Omental fat pad (tissue), 4 donors: Measurements from ENCODE around the gene TCF7L2. TPM values are rescaled to one million over a fixed set of nuclear protein-coding genes. Genes with fewer than 3 reads are reported as not detected.
"Not testable (repeated sequence)": the region's sequence is repeated elsewhere in the genome, so short reads cannot be mapped to it uniquely, and the experiment has no call there.

ENCODE experiments used
- ATAC-seq: fragments of 150-250 bp; one replicate; pipeline ENCODE4 v1.9.1; 2016; ENCODE audit warnings: mild to moderate bottlenecking, moderate library complexity; ENCODE audit not compliant: low FRiP score
- DNase-seq: peaks from one replicate; pipeline ENCODE4 v3.0.0-alpha.2; 2019; ENCODE audit warnings: low spot score
- total RNA-seq, 4 donors: library from RNA; depleted of rRNA; stranded (reverse); fragments of >200 nt; gene quantifications; one replicate each; pipeline ENCODE4 v1.1.0, GENCODE V29; 2016
- TF ChIP-seq, protein P1 (sequence below), 3 donors: fragments of 450-650 bp; IDR thresholded peaks; one replicate each; pipeline ENCODE4 v1.5.1; 2016 to 2017; ENCODE audit warnings: antibody characterized with exemption in 3 of 3, mild to moderate bottlenecking in 3 of 3, moderate library complexity in 2 of 3

TCF7L2 gene
- total RNA-seq, 4 donors from 2014 or later = 22.5 to 30.6 (median 28.5) TPM

DNA sequence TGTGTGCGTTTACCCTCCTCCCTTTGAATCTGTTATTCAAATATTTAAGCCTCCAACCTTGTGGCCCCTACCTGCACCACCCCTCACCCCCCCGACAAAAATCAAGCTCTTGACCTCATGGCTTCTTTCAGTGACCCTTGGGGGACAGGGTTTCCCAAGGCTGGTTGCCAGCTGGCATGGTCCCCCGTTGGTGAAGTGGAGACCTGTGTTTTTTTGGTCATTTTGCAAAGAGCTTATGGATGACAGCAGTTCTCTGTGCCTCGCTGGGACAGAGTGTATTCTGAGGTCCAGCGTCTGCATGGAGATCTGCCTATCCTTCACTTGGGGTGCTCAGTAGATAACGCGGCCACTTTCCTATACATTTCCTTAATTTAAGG is 111.0 kb downstream of the TCF7L2 start:
- DNase-seq (no peak), ATAC-seq (no peak)
- TF ChIP-seq, protein P1, sequence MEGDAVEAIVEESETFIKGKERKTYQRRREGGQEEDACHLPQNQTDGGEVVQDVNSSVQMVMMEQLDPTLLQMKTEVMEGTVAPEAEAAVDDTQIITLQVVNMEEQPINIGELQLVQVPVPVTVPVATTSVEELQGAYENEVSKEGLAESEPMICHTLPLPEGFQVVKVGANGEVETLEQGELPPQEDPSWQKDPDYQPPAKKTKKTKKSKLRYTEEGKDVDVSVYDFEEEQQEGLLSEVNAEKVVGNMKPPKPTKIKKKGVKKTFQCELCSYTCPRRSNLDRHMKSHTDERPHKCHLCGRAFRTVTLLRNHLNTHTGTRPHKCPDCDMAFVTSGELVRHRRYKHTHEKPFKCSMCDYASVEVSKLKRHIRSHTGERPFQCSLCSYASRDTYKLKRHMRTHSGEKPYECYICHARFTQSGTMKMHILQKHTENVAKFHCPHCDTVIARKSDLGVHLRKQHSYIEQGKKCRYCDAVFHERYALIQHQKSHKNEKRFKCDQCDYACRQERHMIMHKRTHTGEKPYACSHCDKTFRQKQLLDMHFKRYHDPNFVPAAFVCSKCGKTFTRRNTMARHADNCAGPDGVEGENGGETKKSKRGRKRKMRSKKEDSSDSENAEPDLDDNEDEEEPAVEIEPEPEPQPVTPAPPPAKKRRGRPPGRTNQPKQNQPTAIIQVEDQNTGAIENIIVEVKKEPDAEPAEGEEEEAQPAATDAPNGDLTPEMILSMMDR (IDR thresholded peaks at IDR 0.05) = no peak

DNA sequence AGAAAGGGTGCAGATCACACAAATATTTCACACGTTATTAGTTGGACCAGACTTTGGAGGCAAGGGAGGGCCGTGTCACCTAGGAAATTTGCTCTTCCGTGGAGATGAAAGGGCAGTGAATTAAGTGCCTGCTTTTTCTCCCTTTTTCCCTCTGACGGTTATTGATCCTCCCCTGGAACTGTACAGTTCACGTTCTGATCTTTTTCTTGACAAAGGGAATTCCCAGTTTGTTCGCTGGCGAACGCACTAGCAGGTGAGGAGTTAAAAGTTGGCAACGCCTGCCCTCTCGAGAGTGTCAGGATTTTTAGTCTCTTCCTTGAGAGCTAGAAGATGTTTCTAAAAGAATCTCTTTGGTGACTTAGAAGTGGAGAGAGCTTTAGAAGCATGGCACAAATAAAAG is 111.5 kb downstream of the TCF7L2 start:
- TF ChIP-seq, protein P1 (IDR thresholded peaks at IDR 0.05) = no peak
- ATAC-seq = no peak
- no peak for DNase-seq

DNA sequence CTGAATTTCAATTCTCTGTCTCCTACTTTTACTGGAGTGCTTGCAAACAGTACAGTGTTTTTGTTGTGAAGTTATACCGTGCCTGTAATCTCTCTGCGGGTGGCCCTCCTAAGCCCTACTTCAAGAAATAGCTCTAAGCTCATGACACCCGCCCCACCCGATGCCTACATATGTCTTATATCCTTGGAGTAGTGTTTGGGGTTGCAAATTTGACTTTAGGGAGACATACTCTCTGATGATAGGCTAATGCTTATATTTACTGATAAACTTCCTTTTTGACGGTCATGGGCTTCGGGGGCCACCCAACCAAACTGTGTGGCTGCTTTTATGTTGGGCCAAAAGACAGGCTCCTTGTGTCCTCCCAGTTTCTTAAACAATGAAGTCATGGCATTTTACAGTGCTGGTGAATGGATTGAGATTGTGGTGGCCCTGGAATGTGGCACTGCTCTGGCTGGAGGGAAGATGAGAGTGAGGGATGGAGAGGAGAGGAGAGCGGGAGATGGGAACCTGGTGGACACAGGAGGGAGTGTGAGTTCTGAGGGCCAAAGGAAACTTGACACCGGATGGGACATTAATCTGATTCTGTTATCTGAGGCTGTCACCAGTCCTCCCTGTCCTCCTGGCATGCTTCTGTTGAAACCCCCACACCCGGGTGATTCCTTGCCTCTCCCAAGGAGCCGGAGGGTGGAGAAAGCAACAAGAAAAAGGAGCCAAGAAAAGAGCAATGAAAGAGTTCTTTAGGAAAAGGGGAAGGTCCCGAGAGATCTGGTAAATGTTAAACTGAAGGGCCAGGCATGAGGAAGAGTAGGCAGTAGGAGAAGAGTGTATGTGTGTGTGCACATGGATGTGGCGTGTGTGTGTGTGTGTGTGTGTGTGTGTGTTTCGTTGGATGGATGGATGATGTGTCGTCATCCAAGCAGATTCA is 113.3 kb downstream of the TCF7L2 start:
- TF ChIP-seq, protein P1 (IDR thresholded peaks at IDR 0.05) = no peak
- ATAC-seq (no peak), DNase-seq (no peak)

DNA sequence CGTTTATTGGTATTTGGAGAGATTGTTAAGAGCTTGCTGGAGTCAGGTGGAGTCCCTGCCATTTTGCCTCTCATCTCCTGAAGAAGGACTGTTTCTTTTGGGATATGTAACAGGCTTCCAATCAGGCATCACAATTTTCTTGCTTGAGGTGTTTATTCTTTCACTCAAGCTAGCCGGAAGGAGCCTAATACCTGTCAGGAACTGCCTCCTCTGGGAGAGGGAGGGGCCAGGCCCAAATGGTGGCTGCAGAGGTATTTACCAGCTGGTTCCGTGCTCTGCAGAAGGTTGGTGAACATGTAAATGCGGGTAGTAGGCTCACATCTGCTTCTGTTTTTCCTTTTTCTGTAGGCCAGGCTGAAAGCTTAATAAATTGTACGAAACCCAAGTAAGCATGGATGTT is 114.0 kb downstream of the TCF7L2 start:
- TF ChIP-seq, protein P1 (IDR thresholded peaks at IDR 0.05) = no peak
- DNase-seq = no peak
- no peak for ATAC-seq

DNA sequence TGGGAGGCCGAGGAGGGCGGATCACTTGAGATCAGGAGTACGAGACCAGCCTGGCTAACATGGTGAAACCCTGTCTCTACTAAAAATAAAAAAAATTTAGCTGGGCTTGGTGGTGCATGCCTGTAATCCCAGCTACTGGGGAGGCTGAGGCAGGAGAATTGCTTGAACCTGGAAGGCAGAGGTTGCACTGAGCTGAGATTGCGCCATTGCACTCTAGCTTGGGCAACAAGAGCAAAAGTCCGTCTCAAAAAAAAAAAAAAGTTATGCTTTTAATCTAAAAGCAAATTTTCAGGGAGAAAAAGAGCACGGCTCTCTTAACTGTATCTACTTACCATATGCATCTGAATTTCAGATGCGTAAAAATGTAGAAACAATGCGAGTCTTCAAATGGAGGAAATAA is 116.1 kb downstream of the TCF7L2 start:
- not testable (repeated sequence) for ATAC-seq, DNase-seq

DNA sequence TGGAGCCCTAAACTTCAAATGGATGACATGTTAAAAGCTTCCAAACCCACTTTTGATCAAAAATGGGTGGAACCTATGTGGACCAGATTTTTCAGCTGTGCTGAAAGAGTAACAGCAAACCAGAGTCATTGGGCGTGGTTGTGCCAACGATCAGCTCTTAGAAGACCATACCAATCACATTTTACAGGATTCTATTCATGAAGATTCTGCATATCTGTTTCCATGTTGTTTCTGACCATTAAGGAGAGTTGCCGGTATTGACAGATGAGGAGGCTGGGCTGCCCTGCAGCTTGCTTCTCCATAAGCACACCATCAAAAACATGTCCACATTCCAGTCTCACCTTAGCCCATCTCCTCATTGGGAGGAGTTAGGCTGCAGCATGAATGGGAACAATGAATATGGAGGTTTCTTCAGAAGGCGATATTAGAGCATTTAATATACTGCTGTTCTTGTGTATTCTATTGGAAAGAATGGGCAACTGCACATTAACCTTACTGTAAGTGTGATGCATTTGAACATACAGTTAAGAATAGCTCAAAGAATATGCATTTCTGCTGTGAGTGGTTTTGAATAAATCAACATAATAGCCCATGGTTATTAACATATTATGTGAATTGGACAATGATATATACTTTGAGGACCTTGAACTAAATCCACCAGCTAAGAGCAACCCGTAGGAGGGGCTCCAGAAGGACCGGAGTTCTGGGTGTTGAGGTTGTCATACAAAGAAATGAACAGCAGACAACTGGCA is 116.7 kb downstream of the TCF7L2 start:
- TF ChIP-seq, protein P1 (IDR thresholded peaks at IDR 0.05) = no peak

DNA sequence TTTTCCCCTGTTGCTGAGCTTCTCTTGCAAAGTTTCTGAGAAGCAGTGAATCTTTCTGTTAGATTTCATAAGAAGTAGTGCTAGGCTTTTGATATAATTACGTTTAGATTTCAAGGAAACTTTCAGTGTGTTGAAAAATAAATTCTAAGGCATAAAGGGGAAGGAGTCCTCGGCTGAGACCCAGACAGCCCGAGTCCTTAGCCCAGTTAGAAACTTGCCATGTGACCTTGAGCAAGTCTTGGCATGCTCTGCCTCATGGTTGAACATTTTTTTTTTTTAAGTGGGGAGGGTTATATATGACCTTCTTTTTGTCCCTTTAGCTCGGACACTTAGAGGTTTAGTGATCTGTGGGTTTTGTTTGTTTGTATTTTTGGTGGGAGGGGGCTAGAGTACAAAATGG is 117.5 kb downstream of the TCF7L2 start:
- no peak for ATAC-seq
- TF ChIP-seq, protein P1 (IDR thresholded peaks at IDR 0.05) = no peak
- no peak for DNase-seq

More for the DNA sequence above, 116.7 kb downstream of the TCF7L2 start:
- ATAC-seq = no peak
- no peak for DNase-seq
